HUES64 (cell line): Measurements from ENCODE around the gene KRT34. TPM values are rescaled to one million over a fixed set of nuclear protein-coding genes. Genes with fewer than 3 reads are reported as not detected.
"Not testable (repeated sequence)": the region's sequence is repeated elsewhere in the genome, so short reads cannot be mapped to it uniquely, and the experiment has no call there.

Experiments used
- H3K27ac ChIP-seq: 2 replicates; pipeline ENCODE4 v1.7.0; 2013; ENCODE audit warnings: low read depth, low read length, inconsistent platforms
- H3K27me3 ChIP-seq: 2 replicates; pipeline ENCODE4 v1.6.1; 2013; ENCODE audit warnings: mild to moderate bottlenecking, low read length; ENCODE audit not compliant: insufficient read depth
- H3K36me3 ChIP-seq: 2 replicates; pipeline ENCODE4 v1.6.1; 2013; ENCODE audit warnings: mild to moderate bottlenecking, low read length; ENCODE audit not compliant: insufficient read depth
- H3K4me1 ChIP-seq: 2 replicates; pipeline ENCODE4 v1.6.1; 2013; ENCODE audit warnings: mild to moderate bottlenecking, low read length, moderate library complexity; ENCODE audit not compliant: insufficient read depth
- H3K4me3 ChIP-seq: 2 replicates; pipeline ENCODE4 v1.5.1; 2013; ENCODE audit warnings: mild to moderate bottlenecking, low read length, moderate library complexity
- H3K9ac ChIP-seq: 2 replicates; pipeline ENCODE4 v1.6.1; 2013; ENCODE audit warnings: mild to moderate bottlenecking, low read depth, low read length
- H3K9me3 ChIP-seq: 2 replicates; pipeline ENCODE4 v1.6.1; 2013; ENCODE audit warnings: low read depth, low read length; ENCODE audit not compliant: insufficient read depth
- WGBS: fragments of 150-250, 120-280 bp; methylation state at CpG from one replicate; pipeline ENCODE4 v1.1.7; 2013; ENCODE audit warnings: missing lambda C conversion rate; 5-methylcytosine and 5-hydroxymethylcytosine counted together
- polyA plus RNA-seq, 2 experiments: library from polyadenylated mRNA; stranded (reverse); fragments of 50-300 nt; gene quantifications; one replicate each; pipeline ENCODE4 v1.2.3, GENCODE V29; 2013

KRT34 gene
- polyA plus RNA-seq (2013, experiment 1 of 2), result not detected
- polyA plus RNA-seq (2013, experiment 2 of 2), result not detected

DNA sequence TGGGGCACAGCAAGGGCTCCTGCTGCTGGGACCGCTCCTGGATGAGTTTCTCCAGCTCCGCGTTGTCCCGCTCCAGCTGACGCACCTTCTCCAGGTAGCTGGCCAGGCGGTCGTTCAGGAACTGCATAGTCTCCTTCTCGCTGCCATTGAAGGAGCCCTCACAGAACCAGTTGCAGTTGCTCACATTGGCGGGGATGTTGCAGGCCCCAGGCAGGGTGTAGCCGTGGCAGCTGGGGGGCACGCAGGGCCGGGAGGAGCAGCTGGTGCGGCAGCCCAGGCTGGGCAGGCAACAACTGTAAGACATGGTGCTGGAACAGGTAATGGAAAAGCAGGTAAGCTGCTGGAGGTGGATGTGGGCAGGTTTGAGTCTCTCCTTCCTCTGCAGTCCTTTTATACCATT, at the start of gene KRT34:
Gene KRT34 (minus strand): TSS at position 364 of the 400 bp plus-strand sequence. CDS start 60 bp downstream, at position 304.
- not testable (repeated sequence) for H3K27me3 ChIP-seq, H3K36me3 ChIP-seq, H3K4me3 ChIP-seq, H3K9me3 ChIP-seq, H3K9ac ChIP-seq, H3K27ac ChIP-seq, H3K4me1 ChIP-seq
- 97% methylated on average over 13 of the region's 13 CpGs for WGBS

DNA sequence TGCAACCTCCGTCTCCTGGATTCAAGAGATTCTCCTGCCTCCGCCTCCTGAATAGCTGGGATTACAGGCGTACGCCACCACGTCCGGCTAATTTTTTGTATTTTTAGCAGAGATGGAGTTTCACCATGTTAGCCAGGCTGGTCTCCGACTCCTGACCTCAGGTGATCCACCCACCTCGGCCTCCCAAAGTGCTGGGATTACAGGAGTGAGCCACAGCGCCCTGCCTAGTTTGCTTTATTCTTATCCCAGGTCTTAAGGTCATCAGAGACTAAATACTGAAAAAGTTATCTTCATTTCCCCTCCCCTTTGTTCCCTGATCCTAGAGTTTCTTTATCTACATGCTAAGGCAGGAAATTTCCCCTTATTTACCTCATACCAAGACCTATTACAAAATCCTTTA, 48.3 kb upstream of the KRT34 start:
- H3K27ac ChIP-seq, H3K36me3 ChIP-seq, H3K9me3 ChIP-seq, H3K4me1 ChIP-seq, H3K4me3 ChIP-seq, H3K9ac ChIP-seq, H3K27me3 ChIP-seq: not testable (repeated sequence)
- WGBS, result 92% methylated on average over 9 of the region's 9 CpGs

DNA sequence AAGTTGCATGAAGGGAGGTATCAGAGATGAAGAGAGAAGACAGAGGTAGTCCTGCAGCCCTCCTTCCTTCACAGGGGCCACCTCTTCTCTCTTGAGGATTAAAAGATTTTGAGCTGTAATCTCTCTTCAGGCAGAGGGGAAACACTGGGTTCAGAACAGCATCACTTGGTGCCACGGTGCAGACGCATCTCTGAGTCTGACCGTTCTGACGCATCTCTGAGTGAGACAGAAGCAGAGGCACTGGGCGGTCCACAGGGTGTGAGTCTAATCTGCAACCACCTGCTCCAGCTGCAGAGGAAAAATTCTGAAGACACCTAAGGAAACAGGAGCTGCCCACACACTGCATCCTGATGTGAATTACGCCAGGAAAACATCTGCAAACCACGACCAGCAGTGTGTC, 47.6 kb upstream of the KRT34 start:
- 91% methylated on average over 7 of the region's 7 CpGs for WGBS
- Histone ChIP-seq H3K4me1 (no peaks in the 10 kb centered on the region), H3K27me3 (no peaks in the 10 kb centered on the region), H3K36me3 (no peaks in the 10 kb centered on the region), H3K9me3 (no peaks in the 10 kb centered on the region), H3K4me3 (no peak overlapping the region), H3K9ac (no peak overlapping the region), H3K27ac (no peak overlapping the region)

DNA sequence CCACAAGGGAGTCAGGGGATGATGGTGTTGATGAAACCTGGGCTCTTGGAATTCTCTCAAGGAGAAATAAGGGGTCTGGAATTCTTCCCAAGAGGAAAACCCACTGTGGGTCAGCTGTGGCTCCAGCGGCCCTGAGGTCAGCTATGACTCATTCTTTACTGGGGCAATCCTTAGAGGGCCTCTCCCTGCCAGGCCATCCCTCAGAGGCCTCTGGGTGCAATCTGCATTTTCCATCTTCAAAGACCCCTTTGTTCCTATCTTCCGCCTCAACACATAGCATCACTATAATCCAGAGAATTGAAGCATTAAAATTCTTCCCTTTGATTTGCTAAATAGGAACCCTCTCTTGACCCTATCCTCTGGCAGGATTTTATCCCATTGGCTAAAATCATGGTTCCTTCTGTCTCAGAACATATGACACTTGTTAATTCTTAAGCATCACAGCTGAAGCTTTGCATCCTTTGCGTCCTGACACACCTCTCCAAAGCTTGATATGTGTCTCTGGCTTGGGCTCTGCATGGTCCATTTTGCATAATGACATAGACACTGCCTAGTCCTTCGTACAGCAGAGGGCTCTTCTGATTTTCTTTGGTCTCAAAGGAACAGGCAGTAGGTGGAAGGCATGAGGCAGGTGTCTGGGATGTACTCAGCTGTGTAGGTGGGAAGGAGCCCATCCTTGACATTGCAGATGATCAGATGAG, 46.6 kb upstream of the KRT34 start:
- no peaks in the 10 kb centered on the region for H3K27me3 ChIP-seq
- 57% methylated on average over 4 of the region's 4 CpGs for WGBS
- no peak overlapping the region for H3K9ac ChIP-seq
- H3K4me1 ChIP-seq, result no peaks in the 10 kb centered on the region
- no peak overlapping the region for H3K27ac ChIP-seq
- H3K36me3 ChIP-seq, result no peaks in the 10 kb centered on the region
- no peaks in the 10 kb centered on the region for H3K9me3 ChIP-seq
- H3K4me3 ChIP-seq, result no peak overlapping the region

DNA sequence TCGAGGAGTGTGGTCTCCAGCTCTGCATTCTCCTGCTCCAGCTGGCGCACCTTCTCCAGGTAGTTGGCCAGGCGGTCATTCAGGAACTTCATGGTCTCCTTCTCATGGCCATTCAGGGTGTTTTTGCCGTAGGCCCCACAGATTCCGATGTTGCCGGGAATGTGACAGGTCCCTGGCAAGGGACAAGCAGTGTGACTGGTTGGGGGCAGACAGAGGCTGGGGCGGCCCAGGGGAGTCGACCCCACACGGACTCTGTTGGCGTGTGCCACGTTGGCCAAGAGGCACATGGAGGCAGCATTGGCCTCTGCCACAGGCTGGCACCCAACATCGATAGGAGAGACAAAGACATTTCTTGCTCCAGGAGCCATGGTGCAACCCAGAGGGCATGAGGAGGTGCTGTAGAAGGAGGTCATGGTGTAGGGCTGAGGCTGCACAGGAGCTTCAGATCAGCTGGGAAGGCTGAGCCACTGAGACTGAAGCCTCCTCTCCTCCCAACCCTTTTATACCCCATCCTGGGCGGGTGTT, 42.1 kb upstream of the KRT34 start, which contains the start of gene KRT37:
Gene KRT37 (minus strand): TSS at position 475 of the 525 bp plus-strand sequence. CDS start 62 bp downstream, at position 413.
- H3K27me3 ChIP-seq, result no peaks in the 10 kb centered on the region
- H3K36me3 ChIP-seq, result no peaks in the 10 kb centered on the region
- no peaks in the 10 kb centered on the region for H3K9me3 ChIP-seq
- WGBS, result 96% methylated on average over 12 of the region's 13 CpGs
- no peak within 1 kb of the TSS for H3K4me3 ChIP-seq
- H3K4me1 ChIP-seq, result no peaks in the 10 kb centered on the region
- no peak within 1 kb of the TSS for H3K9ac ChIP-seq
- H3K27ac ChIP-seq, result no peak within 1 kb of the TSS

DNA sequence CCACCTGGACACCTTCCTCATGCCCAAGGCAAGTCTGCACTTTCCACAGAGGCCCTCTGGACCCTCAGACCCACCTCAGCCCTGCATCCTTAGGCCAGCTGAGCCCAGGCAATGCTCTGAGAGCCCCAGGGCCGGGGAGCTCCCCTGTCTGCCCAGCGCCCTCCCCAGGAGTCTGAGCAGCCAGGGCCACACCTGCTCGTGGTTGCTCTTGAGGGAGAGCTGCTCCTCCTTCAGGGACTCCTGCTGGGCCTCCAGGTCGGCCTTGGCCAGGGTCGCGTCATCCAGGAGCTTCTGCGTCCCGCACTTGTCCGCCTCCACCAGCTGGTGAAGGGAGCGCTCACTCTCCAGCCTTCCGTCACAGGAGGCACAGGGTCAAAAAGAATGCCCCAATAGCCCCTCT, 40.5 kb upstream of the KRT34 start:
- not testable (repeated sequence) for H3K4me1 ChIP-seq, H3K27me3 ChIP-seq, H3K27ac ChIP-seq, H3K36me3 ChIP-seq, H3K9ac ChIP-seq, H3K9me3 ChIP-seq, H3K4me3 ChIP-seq
- WGBS, result 89% methylated on average over 11 of the region's 11 CpGs

DNA sequence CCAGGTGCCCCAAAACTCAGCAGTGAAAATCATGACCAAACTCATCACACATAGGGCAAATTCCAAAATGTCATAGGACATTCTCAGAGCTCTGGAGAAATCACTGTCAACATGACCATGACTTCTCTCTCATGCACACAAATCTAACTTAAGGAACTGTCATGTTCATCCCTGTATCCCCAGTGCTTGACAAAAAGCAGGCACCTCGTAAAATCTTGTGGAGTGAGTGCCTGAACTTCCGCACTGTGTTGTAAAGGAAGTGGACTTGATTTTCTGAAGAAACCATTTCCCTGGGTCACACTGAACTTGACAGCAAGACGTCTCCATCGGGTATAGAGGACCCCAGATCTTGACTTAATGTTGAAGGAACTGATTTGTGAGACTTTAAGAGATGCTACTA, 39.5 kb upstream of the KRT34 start:
- H3K27me3 ChIP-seq, result no peaks in the 10 kb centered on the region
- H3K4me3 ChIP-seq, result no peak overlapping the region
- H3K9ac ChIP-seq, result no peak overlapping the region
- H3K9me3 ChIP-seq, result no peaks in the 10 kb centered on the region
- no peak overlapping the region for H3K27ac ChIP-seq
- H3K36me3 ChIP-seq, result no peaks in the 10 kb centered on the region
- no peaks in the 10 kb centered on the region for H3K4me1 ChIP-seq
- 93% methylated on average over 4 of the region's 4 CpGs for WGBS

DNA sequence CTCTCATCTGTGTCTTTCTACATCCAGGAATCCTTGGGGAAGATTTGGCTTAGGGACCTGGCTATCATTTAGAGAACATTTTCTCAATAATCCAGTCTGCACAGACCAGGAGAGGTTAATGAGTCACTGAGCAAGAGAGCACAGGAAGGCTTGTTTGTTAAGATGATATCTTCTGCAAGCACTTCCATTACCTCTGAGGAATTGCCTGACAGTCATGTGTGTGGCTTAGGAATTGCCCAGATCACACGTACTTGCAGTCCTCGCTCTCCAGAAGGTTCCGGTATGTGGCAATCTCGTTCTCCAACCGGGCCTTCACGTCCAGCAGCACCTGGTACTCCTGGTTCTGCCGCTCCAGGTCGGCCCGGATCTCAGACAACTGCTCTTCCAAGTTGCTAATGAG, 39.0 kb upstream of the KRT34 start:
- Histone ChIP-seq H3K4me3 (no peak overlapping the region), H3K36me3 (no peaks in the 10 kb centered on the region), H3K4me1 (no peaks in the 10 kb centered on the region), H3K9ac (no peak overlapping the region), H3K9me3 (no peaks in the 10 kb centered on the region), H3K27ac (no peak overlapping the region), H3K27me3 (no peaks in the 10 kb centered on the region)
- WGBS, result 92% methylated on average over 9 of the region's 9 CpGs

DNA sequence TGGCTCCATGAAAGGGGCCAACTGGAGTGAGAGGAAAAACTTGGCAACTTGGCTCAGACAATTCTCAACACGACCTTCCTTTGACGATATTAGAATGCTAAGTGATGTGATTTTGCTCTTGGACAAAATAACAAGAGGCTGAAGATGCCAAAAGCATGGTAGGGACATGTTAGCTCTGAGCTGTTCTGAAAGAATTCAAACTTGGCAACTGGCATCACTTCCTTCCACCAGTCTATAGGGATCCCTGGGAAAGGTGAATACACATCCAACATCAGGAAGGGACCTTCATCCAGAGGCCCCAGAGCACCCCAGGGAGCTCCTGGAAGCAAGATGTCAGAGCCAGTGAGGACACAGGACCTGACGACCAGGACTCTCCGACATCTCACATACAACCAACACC, 38.0 kb upstream of the KRT34 start:
- Histone ChIP-seq H3K4me1 (no peaks in the 10 kb centered on the region), H3K9ac (no peak overlapping the region), H3K9me3 (no peaks in the 10 kb centered on the region), H3K4me3 (no peak overlapping the region), H3K27me3 (no peaks in the 10 kb centered on the region), H3K36me3 (no peaks in the 10 kb centered on the region), H3K27ac (no peak overlapping the region)
- 97% methylated on average over 3 of the region's 4 CpGs for WGBS

DNA sequence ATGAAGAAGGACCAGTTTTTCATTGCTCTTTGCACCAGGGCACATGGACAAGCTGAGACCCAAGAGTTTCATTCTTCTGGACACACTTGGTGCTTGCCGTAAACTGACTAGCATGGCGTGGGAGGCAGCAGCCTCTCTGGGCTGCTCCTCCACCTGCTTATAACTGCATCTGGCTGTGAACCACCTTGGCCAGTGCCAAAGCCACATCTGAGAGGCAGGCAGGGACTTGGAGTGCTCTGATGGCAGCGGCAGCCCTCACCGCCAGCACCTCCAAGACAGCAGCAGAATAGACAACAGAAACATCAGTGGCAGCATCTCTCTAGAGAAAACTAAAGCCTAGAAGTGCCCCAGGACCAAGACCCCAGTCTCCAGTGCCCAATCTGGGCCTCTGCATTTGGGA, 37.6 kb upstream of the KRT34 start:
- no peak overlapping the region for H3K27ac ChIP-seq
- no peak overlapping the region for H3K9ac ChIP-seq
- H3K9me3 ChIP-seq, result no peaks in the 10 kb centered on the region
- 95% methylated on average over 4 of the region's 4 CpGs for WGBS
- no peaks in the 10 kb centered on the region for H3K36me3 ChIP-seq
- H3K4me3 ChIP-seq, result no peak overlapping the region
- no peaks in the 10 kb centered on the region for H3K27me3 ChIP-seq
- no peaks in the 10 kb centered on the region for H3K4me1 ChIP-seq

DNA sequence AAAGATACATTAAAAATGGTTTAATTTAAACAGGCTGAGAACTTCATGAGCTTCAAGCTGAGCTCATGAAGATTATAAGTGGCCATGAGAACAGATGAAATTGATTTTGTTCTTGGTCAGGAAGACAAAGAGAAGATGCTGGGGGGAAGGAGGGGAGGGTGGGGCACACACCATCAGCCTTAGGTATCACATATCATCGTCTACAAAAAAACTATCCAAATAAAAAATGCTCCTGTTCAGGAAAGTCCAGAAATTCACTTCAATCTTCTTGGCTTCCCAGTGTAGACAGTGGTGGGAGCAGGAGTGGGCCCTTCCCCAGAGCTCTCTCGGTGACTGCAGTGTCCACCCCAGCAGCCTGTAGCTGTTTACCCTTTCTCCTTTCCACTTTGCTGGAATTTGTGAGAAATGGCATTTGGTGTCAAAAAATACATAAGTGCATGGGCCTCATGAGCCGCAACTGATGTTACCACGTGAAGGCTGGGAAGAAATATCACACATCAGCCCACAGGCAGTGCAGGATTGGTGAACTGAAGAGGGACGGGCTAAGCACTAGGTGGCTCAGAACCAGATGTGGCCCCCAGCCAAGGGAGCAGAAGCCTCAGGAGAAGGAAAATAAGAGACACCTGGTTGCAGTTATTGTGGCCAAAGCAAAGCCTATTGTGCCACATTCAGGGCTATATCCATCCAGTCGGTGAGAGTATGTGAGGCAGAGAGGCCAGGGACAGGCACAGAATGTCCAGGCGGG, 36.2 kb upstream of the KRT34 start:
- Histone ChIP-seq H3K9ac (no peak overlapping the region), H3K4me1 (peaks cover 5% of the 10 kb centered on the region; the same call in 1 of the 2 replicates), H3K9me3 (no peaks in the 10 kb centered on the region), H3K27me3 (no peaks in the 10 kb centered on the region), H3K4me3 (no peak overlapping the region), H3K27ac (no peak overlapping the region), H3K36me3 (no peaks in the 10 kb centered on the region)
- WGBS, result 95% methylated on average over 7 of the region's 7 CpGs
